COLO829 (cell line): ENCODE results near the gene GTF2IRD1.
"Not testable (repeated sequence)": the region's sequence is repeated elsewhere in the genome, so short reads cannot be mapped to it uniquely, and the experiment has no call there.

Source experiments
- DNase-seq: peaks from one replicate; pipeline ENCODE4 v3.0.0; 2012; ENCODE audit warnings: low spot score

GTF2IRD1 gene

DNA sequence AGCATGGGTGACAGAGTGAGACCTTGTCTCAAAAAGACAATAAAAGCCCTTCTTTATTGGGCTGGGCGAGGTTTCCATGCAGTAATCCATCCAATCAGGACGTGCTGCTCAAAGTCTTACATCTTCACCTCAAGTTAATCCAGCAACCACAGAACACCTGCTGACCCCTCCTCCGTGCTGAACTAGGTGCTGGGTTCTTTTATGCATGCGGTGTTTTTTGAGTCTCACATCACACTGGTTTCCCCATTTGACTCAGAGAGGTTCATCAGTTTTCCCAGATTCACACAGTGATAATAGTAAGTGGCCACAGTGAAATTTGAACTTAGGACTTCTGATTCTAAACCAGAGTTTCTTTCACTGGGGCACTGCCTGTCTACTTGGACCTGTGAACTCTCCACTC lies 145.5 kb downstream of the GTF2IRD1 start:
- no peak for DNase-seq

DNA sequence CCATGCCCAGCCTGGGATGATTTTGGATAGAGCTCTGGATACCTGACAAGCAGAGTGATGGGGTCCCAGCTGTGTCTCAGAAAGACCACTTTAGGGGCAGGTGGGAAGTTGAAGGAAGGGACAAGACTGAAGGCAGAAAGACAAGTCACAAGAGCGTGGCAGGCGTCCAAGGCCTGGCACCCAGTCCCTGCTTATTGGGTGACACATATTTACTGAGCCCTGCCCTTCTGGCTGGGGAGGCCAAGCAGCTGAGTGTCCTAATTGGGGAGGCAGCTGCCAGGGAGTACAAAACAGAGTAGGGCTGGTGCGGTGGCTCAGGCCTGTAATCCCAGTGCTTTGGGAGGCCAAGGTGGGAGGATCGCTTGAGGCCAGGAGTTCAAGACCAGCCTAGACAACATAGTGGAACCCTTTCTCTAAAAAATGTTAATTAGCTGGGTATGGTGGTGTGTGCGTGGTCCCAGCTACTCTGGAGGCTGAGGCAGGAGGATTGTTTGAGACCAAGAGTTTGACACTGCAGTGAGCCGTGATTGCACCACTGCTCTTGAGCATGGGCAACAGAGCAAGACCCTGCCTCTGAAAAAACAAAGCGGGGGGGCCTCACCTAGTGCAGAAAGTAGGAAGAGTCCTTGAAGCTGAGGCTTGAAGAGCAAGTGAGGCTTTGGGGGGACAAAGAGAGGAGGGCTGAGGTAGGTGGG lies 150.8 kb downstream of the GTF2IRD1 start:
- DNase-seq = no peak

DNA sequence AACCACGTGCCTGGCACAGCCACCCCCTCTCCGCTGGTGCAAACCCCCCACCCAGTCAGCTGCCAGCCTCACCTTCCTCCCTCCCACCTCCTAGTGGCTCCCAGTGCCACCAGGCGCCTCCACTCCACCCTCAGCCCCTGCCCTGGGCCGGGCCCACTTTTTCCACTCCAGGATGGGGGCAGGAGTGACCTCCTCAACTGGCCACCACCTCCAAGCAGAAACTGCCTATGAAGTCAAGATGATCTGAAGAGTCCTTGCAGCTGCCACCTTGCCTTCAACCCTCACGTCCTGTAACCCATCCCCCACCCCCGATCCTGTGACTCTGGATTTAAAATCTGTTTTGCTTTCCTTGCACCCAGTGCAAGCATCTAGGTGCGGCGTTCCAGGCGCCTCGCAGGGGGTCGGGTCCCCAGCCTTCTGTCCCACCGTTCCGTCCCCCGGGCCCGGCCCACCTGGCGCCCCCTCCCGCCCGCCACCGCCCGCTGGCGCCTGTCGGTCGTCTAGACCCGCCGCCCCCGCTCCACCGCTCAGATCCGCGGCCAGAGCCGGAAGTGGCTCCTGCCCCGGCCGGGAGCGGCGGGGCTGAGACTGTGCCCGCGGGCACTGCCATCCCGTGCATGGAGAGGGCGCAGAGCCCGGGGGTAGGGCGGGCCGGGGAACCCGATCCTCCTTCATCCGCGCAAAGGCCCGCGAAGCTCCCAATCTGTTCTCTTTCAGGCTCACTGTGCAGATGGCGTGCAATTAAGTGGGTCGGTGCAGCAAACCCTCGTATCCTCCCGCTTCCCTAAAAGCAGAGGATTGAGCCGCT lies 152.6 kb downstream of the GTF2IRD1 start:
- no peak for DNase-seq

DNA sequence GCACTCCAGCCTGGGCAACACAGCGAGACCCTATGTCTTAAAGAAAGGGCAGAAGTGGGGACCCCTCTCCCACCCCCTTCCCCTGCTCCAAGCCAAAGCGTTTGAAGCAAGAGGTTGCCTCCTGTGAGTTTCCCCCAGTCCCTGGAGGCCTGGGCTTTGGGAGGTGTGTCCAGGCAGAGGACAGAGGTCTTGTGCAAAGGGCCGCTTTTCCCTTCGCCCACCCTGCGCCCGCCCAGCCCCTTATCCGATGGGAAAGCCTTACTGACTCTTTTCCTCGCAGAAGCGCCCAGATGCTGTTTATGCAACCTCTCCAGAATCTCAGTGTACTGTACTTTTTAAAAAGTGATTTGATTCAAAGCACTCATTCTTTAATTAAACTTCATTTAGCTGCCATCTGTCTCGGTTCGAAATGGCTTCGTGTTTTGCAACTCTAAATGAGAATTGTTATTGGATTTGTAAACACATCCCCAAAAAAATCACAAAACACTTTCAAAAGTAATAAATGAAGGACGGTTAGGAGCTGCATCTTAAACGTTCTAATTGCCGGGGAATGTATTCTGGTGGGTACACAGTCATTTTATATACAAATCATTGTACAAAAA lies 153.3 kb downstream of the GTF2IRD1 start:
- no peak for DNase-seq

DNA sequence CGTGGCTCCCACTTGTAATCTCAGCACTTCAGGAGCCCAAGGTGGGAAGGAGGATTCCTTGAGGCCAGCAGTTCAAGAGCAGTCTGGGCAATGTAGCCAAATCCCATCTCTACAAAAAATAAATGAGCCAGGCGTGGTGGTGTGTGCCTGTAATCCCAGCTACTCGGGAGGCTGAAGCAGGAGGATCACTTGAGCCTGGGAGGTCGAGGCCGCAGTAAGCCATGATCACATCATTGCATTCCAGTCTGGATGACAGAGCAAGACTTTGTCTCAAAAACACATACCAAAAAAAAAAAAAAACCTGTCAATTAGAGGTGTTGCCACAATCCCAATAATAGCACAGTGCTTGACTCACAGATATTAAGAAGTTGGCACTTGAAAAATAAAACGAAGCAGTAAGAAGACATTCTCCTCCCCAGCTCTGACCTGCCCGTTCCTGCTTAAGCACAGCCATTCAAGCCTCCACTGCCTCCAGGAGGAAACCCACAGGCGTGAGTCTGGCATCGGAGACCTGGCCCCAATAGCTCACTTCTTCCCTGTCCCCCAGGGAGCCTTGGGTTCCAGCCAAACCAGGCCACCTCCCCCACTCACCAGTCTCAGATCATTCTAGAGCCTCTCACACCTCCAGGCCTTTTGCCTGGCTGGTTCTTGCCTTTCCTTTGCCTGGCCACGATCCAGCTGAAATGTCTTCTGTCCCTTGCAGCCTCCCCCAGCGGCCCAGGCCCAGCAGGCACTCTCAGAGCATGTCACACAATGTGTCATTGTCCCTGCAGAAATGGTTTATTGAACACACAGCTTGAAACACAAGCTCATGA lies 158.5 kb downstream of the GTF2IRD1 start:
- DNase-seq = no peak

DNA sequence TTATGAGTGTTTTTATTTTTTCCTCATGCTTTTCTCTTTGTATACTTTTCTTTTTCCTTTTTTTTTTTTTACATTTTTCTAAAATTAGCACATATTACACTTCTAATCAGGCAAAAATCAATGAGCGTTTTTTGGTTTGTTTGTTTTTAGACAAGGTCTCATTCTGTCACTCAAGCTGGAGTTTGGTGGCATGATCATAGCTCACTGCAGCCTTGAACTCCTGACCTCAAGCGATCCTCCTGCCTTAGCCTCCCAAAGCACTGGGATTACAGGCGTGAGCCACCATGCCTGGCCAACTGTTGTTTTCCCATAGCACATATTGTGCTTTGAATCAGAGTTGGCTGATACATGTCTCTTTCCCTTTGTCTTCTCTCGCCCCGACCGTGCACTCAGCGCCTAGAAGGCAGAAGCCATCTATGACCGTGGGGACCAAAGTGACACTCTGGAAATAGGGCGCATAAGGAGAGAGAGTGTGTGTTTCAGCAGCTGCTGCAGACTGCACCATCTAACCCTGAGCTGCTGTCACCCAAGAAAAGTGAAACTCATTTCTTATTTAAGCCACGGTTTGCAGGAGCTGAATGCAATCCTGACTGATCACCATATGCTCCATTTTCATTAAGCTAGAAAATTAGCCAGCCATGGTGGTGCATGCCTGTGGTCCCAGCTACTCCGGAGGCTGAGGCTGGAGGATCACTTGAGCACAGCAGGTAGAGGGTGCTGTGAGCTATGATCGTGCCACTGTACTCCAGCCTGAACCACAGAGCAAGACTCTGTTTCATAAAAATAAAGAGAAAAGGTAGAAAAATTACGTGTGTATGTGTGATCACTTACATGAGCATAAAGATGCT lies 162.5 kb downstream of the GTF2IRD1 start:
- no peak for DNase-seq

DNA sequence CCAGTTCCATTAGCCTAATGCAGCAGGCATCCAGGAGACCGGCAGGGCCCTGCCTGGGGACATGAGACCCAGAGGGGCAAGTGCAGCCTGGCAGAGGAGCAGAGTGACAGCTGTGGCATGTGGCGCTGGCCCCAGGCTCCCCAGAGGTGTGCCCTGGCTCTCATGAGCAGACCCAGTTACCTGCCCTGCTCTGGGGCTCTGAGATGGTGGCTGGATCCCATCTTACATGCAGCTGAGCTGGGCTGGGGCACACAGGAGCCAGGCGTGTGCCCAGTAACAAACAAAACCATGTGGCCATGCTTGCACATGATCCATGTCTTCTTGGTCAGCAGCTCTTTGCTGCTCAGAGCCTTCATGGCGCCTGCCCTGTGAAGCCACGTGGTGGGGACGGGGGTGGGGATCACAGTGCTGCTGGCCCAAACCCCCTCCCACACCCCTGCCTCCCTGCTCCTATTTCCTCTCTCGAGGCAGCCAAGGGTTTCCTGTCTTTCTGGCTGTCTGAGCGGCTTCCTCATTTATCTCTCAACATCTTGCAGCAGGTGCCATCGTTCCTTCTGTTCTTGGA lies 163.6 kb downstream of the GTF2IRD1 start:
- DNase-seq = no peak

DNA sequence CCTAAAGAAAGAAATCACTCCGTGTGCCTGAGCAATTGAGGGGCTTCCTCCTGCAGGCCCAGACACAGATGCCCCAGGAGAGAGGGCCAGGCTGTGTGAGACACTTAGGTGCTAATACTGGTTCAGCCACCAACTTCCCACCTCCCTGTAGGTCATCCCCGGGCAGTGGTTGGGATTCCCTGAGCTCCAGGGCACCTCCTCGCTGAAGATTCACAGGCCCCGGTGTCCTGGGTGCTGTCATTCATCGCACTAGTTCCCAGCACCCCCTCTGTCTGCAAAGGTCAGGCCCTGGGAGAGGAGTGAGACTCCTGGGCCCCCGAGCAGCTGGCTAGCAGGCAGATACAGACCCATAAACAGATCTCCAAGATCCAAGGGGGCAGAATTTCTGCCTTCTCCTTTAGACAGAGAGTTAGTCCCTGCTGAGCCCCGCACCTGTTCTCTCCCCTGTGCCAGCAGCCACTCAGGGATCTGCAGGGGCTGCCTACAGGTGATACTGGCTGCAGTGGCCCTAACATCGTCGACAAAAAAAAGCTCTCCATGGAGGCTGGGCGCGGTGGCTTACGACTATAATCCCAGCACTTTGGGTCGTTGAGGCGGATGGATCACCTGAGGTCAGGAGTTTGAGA lies 165.6 kb downstream of the GTF2IRD1 start:
- DNase-seq = no peak

DNA sequence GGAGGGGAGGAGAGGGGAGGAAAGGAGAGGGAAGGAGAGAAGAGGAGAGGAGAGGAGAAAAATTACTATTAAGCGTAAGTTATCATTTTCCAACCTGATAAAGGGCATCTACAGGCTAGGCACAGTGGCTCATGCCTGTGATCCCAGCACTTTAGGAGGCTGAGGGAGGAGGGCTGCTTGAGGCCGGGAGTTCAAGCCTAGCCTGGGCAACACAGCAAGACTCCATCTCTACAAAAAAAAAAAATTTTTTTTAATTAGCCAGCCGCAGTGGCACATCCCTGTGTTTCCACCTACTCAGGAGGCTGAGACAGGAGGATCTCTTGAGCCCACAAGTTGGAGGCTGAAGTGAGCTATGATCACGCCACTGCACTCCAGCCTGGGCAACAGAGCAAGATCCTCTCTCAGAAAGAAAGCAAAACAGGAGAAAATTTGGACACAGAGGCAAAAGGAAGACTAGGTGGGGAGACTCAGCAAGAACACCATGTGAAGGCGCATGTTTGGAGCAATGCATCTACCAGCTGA lies 168.6 kb downstream of the GTF2IRD1 start:
- no peak for DNase-seq

DNA sequence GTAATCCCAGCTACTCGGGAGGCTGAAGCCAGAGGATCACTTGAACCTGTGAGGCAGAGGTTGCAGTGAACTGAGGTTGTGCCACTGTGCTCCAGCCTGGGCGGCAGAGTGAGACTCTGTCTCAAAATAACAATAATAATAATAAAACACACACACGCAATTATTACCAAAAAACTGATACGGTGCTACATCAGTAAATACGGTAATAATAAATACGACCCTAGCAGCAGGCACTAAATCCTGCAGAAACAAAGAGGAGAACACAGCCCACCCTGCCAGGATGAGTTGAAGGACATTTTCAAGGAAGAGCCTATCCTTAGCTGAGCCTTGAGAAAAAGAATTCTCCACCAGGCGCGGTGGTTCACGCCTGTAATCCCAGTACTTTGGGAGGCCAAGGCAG lies 169.4 kb downstream of the GTF2IRD1 start:
- no peak for DNase-seq

DNA sequence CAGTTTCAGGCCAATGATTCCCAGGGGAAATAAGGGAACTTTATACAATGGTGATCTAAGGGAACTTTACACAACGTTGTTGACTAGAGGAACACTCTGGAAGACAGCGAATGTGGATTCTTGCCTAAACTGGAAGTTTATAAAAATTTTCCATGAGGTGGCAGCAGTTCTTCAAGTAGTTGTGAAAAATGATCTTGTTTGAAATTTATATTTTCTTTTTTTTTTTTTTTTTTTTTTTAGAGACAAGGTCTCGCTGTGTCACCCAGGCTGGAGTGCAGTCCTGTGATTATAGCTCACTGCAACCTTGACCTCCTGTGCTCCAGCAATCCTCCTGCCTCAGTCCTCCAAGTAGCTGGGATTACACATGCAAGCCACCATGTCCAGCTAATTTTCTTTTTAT lies 171.7 kb downstream of the GTF2IRD1 start:
- no peak for DNase-seq

DNA sequence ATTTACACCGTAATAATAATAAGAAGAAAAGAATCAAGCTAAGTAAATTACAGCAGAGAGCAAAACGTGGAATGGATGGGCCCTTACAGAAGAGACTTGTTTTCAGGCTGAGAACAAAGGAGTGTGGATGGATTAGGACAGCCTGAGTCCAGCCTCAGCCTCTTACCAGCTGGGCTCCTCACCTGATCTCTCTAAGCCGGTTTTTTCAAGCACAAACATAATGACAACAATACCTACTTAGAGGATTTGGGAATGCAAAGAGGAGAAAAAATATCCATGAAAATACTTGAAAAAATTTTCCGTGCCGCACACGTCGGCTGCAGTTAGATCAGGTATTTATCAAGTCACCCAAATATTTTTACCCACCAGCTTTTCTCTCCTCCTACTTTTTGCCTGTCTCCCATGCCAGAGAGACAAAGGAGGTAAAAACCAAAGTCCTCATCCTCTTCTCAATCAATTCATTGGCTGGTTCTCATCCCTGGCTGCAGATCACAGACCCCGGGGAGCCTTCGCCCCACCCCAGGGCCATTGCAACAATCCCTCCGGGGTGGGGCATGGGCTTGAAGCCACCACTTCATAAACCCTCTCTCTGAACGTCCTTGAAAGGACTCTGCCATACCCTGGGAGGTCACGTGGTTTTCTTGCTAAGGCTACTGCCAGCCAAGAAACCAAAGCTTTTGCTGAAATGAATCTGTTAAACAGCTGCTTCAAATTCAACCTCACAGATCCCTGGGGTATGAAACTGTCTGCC lies 174.1 kb downstream of the GTF2IRD1 start:
- no peak for DNase-seq

DNA sequence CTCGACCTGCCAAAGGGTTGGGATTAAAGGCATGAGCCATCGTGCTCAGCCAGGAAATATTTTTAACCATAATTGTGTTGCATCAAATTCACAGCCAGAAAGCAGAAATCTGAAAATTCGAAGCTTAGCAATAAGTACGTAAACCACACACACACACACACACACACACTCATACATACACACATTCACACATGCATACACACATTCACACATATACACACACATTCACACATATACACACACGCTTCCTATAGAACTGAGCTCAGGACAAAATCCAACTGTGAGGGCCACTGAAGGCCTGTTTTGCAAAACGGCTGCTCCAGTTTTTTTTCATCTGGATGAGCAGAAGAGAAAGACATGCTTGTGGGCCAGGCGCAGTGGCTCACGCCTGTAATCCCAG lies 178.8 kb downstream of the GTF2IRD1 start:
- DNase-seq = no peak

DNA sequence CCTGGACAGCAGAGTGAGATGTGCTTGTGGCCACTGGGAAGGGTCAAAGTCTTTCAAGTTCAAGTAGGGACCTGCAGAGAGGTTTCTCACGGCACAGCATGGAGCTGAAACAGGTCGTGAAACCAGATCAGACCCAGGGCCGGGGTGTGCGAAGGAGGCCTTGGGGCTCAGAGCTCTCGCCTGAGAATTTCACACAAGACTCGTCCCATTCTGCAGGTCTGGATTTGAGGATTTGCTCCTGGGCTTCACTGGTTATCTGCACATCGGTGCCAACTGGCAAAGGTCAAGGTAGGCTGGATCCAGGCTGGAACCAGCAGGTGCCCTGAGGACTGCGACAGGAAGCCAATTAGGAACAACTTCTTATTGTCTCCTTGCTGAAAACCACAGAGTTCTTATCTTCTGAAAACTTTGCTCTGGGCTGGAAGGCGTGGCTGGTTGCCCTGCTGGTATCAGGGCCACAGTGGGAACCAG lies 179.8 kb downstream of the GTF2IRD1 start:
- no peak for DNase-seq

DNA sequence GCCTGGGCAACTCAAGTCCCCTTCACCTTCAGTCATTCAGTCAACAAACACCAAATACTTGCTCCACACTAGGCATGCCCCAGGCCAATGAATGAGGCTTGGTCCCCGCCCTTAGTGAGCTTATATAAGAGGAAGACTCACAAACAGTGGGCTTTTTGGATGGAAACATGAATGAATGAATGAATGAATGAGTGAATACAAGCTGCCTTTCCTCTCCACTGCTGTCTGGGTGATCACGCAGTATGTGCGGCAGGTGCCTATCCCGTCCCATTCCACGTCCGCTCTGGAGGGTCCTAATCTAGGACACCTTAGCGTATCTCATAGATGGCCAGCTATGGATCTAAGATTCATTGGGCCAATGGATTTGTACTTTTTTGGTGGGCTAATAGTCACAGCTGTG lies 184.0 kb downstream of the GTF2IRD1 start:
- no peak for DNase-seq

DNA sequence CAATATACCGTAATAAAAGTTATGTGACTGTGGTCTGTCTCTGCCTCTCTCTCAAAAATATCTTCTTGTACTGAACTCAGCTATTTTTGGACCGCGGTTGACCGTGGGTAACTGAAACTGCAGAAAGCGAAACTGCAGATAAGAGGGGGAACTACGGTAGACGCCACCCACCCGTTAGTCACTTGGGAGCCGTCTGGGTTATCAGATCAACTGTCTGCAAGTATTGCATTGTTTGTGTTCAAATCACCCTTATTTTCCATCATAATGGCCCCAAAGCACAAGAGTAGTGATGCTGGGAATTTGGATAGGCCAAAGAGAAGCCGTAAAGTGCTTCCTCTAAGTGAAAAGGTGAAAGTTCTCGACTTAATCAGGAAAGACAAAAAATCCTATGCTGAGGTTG lies 196.3 kb downstream of the GTF2IRD1 start:
- not testable (repeated sequence) for DNase-seq

DNA sequence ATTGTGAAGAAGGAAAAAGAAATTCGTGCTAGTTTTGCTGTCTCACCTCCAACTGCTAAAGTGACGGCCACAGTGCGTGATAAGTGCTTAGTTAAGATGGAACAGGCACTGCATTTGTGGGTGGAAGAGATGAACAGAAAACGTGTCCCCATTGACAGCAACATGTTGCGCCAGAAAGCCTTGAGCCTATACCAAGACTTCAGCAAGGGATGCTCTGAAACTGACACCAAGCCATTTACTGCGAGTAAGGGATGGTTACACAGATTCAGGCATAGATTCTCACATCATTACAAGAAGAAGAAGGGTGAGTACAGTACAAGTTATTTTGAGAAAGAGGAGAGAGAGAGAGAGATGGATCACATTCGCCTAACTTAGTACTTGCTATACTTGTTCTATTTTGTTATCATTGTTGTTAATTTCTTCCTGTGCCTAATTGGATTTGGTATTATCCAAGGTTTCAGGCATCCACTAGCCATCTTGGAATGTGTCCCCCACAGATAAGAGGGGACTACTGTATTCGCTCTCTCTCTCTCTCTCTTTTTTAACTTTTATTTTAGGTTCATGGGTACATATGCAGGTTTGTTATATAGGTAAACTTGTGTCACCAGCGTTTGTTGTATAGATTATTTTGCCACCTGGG lies 196.9 kb downstream of the GTF2IRD1 start:
- DNase-seq = not testable (repeated sequence)

DNA sequence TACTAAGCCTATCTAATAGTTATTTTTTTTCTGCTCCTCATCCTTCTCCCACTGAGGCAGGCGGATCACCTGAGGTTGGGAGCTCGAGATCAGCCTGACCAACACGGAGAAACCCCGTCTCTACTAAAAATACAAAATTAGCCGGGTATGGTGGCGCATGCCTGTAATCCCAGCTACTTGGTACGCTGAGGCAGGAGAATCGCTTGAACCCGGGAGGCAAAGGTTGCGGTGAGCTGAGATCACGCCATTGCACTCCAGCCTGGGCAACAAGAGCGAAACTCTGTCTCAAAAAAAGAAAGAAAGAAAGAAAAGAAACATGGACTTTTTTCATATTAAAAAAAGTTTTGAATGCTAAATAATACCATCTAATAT lies 197.4 kb downstream of the GTF2IRD1 start:
- not testable (repeated sequence) for DNase-seq
